Measurements from ENCODE around the gene ATXN1.

Gene ATXN1

GRCh38 chr6:16559071-16559470 is 202.2 kb downstream of the ATXN1 start:
- Histone ChIP-seq H3K36me3 (ENCODE audit: control insufficient read depth, insufficient read depth, low read length) (no peaks in the 10 kb centered on the region), H3K4me1 (ENCODE audit: control insufficient read depth, insufficient read depth, low read length) (no peaks in the 10 kb centered on the region), H3K9ac (ENCODE audit: low read length) (no peak overlapping the region), H3K27me3 (ENCODE audit: control insufficient read depth, insufficient read depth, low read length) (no peaks in the 10 kb centered on the region), H3K9me3 (ENCODE audit: control insufficient read depth, low read length) (no peaks in the 10 kb centered on the region), H3K4me3 (ENCODE audit: low read length) (no peak overlapping the region)

- H3K4me1 ChIP-seq (ENCODE audit: control insufficient read depth, insufficient read depth, low read length): no peaks in the 10 kb centered on the region
- no peaks in the 10 kb centered on the region for H3K36me3 ChIP-seq (ENCODE audit: control insufficient read depth, insufficient read depth, low read length)
- no peaks in the 10 kb centered on the region for H3K27me3 ChIP-seq (ENCODE audit: control insufficient read depth, insufficient read depth, low read length)
- H3K9me3 ChIP-seq (ENCODE audit: control insufficient read depth, low read length): no peaks in the 10 kb centered on the region
- no peak overlapping the region for H3K4me3 ChIP-seq (ENCODE audit: low read length)
- no peak overlapping the region for H3K9ac ChIP-seq (ENCODE audit: low read length)
Measured at GRCh38 chr6:16555550-16555949, 205.7 kb downstream of the ATXN1 start.

- Histone ChIP-seq H3K36me3 (ENCODE audit: control insufficient read depth, insufficient read depth, low read length) (no peaks in the 10 kb centered on the region), H3K27me3 (ENCODE audit: control insufficient read depth, insufficient read depth, low read length) (no peaks in the 10 kb centered on the region), H3K9me3 (ENCODE audit: control insufficient read depth, low read length) (no peaks in the 10 kb centered on the region), H3K4me1 (ENCODE audit: control insufficient read depth, insufficient read depth, low read length) (no peaks in the 10 kb centered on the region), H3K4me3 (ENCODE audit: low read length) (no peak overlapping the region), H3K9ac (ENCODE audit: low read length) (no peak overlapping the region)
Measured at GRCh38 chr6:16553531-16553930, 207.7 kb downstream of the ATXN1 start.

GRCh38 chr6:16551466-16551865 is 209.8 kb downstream of the ATXN1 start:
- no peaks in the 10 kb centered on the region for H3K9me3 ChIP-seq (ENCODE audit: control insufficient read depth, low read length)
- no peaks in the 10 kb centered on the region for H3K36me3 ChIP-seq (ENCODE audit: control insufficient read depth, insufficient read depth, low read length)
- no peak overlapping the region for H3K4me3 ChIP-seq (ENCODE audit: low read length)
- no peaks in the 10 kb centered on the region for H3K4me1 ChIP-seq (ENCODE audit: control insufficient read depth, insufficient read depth, low read length)
- no peak overlapping the region for H3K9ac ChIP-seq (ENCODE audit: low read length)
- H3K27me3 ChIP-seq (ENCODE audit: control insufficient read depth, insufficient read depth, low read length): no peaks in the 10 kb centered on the region

- no peaks in the 10 kb centered on the region for H3K27me3 ChIP-seq (ENCODE audit: control insufficient read depth, insufficient read depth, low read length)
- no peaks in the 10 kb centered on the region for H3K4me1 ChIP-seq (ENCODE audit: control insufficient read depth, insufficient read depth, low read length)
- H3K4me3 ChIP-seq (ENCODE audit: low read length): no peak overlapping the region
- no peaks in the 10 kb centered on the region for H3K36me3 ChIP-seq (ENCODE audit: control insufficient read depth, insufficient read depth, low read length)
- no peaks in the 10 kb centered on the region for H3K9me3 ChIP-seq (ENCODE audit: control insufficient read depth, low read length)
- H3K9ac ChIP-seq (ENCODE audit: low read length): no peak overlapping the region
Measured at GRCh38 chr6:16548121-16548520, 213.1 kb downstream of the ATXN1 start.

- H3K36me3 ChIP-seq (ENCODE audit: control insufficient read depth, insufficient read depth, low read length): no peaks in the 10 kb centered on the region
- H3K27me3 ChIP-seq (ENCODE audit: control insufficient read depth, insufficient read depth, low read length): no peaks in the 10 kb centered on the region
- H3K4me3 ChIP-seq (ENCODE audit: low read length): no peak overlapping the region
- no peaks in the 10 kb centered on the region for H3K4me1 ChIP-seq (ENCODE audit: control insufficient read depth, insufficient read depth, low read length)
- no peak overlapping the region for H3K9ac ChIP-seq (ENCODE audit: low read length)
- no peaks in the 10 kb centered on the region for H3K9me3 ChIP-seq (ENCODE audit: control insufficient read depth, low read length)
Measured at GRCh38 chr6:16547587-16547986, 213.7 kb downstream of the ATXN1 start.

- Histone ChIP-seq H3K9ac (ENCODE audit: low read length) (no peak overlapping the region), H3K4me1 (ENCODE audit: control insufficient read depth, insufficient read depth, low read length) (no peaks in the 10 kb centered on the region), H3K4me3 (ENCODE audit: low read length) (no peak overlapping the region), H3K27me3 (ENCODE audit: control insufficient read depth, insufficient read depth, low read length) (no peaks in the 10 kb centered on the region), H3K9me3 (ENCODE audit: control insufficient read depth, low read length) (no peaks in the 10 kb centered on the region), H3K36me3 (ENCODE audit: control insufficient read depth, insufficient read depth, low read length) (no peaks in the 10 kb centered on the region)
Measured at GRCh38 chr6:16546861-16547260, 214.4 kb downstream of the ATXN1 start.

GRCh38 chr6:16545382-16545781 is 215.9 kb downstream of the ATXN1 start:
- Histone ChIP-seq H3K4me1 (ENCODE audit: control insufficient read depth, insufficient read depth, low read length) (no peaks in the 10 kb centered on the region), H3K27me3 (ENCODE audit: control insufficient read depth, insufficient read depth, low read length) (no peaks in the 10 kb centered on the region), H3K9ac (ENCODE audit: low read length) (no peak overlapping the region), H3K4me3 (ENCODE audit: low read length) (no peak overlapping the region), H3K9me3 (ENCODE audit: control insufficient read depth, low read length) (no peaks in the 10 kb centered on the region), H3K36me3 (ENCODE audit: control insufficient read depth, insufficient read depth, low read length) (no peaks in the 10 kb centered on the region)

GRCh38 chr6:16544521-16544920 is 216.7 kb downstream of the ATXN1 start:
- Histone ChIP-seq H3K27me3 (ENCODE audit: control insufficient read depth, insufficient read depth, low read length) (no peaks in the 10 kb centered on the region), H3K9ac (ENCODE audit: low read length) (no peak overlapping the region), H3K4me1 (ENCODE audit: control insufficient read depth, insufficient read depth, low read length) (no peaks in the 10 kb centered on the region), H3K36me3 (ENCODE audit: control insufficient read depth, insufficient read depth, low read length) (no peaks in the 10 kb centered on the region), H3K4me3 (ENCODE audit: low read length) (no peak overlapping the region), H3K9me3 (ENCODE audit: control insufficient read depth, low read length) (no peaks in the 10 kb centered on the region)

GRCh38 chr6:16544006-16544405 is 217.3 kb downstream of the ATXN1 start:
- Histone ChIP-seq H3K9me3 (ENCODE audit: control insufficient read depth, low read length) (no peaks in the 10 kb centered on the region), H3K36me3 (ENCODE audit: control insufficient read depth, insufficient read depth, low read length) (no peaks in the 10 kb centered on the region), H3K4me1 (ENCODE audit: control insufficient read depth, insufficient read depth, low read length) (no peaks in the 10 kb centered on the region), H3K4me3 (ENCODE audit: low read length) (no peak overlapping the region), H3K27me3 (ENCODE audit: control insufficient read depth, insufficient read depth, low read length) (no peaks in the 10 kb centered on the region), H3K9ac (ENCODE audit: low read length) (no peak overlapping the region)

GRCh38 chr6:16543521-16543920 is 217.7 kb downstream of the ATXN1 start:
- Histone ChIP-seq H3K36me3 (ENCODE audit: control insufficient read depth, insufficient read depth, low read length) (no peaks in the 10 kb centered on the region), H3K9ac (ENCODE audit: low read length) (no peak overlapping the region), H3K9me3 (ENCODE audit: control insufficient read depth, low read length) (no peaks in the 10 kb centered on the region), H3K27me3 (ENCODE audit: control insufficient read depth, insufficient read depth, low read length) (no peaks in the 10 kb centered on the region), H3K4me3 (ENCODE audit: low read length) (no peak overlapping the region), H3K4me1 (ENCODE audit: control insufficient read depth, insufficient read depth, low read length) (no peaks in the 10 kb centered on the region)

GRCh38 chr6:16542070-16542469 is 219.2 kb downstream of the ATXN1 start:
- H3K36me3 ChIP-seq (ENCODE audit: control insufficient read depth, insufficient read depth, low read length): no peaks in the 10 kb centered on the region
- H3K9me3 ChIP-seq (ENCODE audit: control insufficient read depth, low read length): no peaks in the 10 kb centered on the region
- no peaks in the 10 kb centered on the region for H3K4me1 ChIP-seq (ENCODE audit: control insufficient read depth, insufficient read depth, low read length)
- no peaks in the 10 kb centered on the region for H3K27me3 ChIP-seq (ENCODE audit: control insufficient read depth, insufficient read depth, low read length)
- no peak overlapping the region for H3K4me3 ChIP-seq (ENCODE audit: low read length)
- H3K9ac ChIP-seq (ENCODE audit: low read length): no peak overlapping the region
